ENCODE data around the gene PIAS2. TPM values are rescaled to one million over a fixed set of nuclear protein-coding genes. Genes with fewer than 3 reads are reported as not detected.
"Not testable (repeated sequence)": the region's sequence is repeated elsewhere in the genome, so short reads cannot be mapped to it uniquely, and the experiment has no call there.

The PIAS2 gene
- total RNA-seq, 1 donor from 2014 or later = 24.3 TPM

DNA sequence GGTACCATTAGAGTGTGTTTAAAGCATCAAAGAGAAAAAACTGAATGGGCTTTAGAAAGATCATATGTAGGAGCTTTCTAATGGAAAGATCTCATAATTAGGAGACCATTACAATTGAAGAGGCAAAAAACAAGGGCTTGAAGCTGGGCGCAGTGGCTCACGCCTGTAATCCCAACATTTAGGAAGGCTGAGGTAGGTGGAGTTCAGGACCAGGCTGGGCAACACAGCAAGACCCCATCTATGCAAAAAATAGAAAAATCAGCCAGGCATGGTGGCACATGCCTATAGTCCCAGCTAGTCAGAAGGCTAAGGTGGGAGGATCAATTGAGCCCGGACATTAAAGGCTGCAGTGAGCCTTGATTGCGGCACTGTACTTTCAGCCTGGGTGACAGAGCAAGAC, 59.0 kb downstream of the PIAS2 start:
- no peak for ATAC-seq
- intact Hi-C loops (cut with DNase I) = no loop called here
- no peak for DNase-seq (ENCODE audit: missing footprints)

DNA sequence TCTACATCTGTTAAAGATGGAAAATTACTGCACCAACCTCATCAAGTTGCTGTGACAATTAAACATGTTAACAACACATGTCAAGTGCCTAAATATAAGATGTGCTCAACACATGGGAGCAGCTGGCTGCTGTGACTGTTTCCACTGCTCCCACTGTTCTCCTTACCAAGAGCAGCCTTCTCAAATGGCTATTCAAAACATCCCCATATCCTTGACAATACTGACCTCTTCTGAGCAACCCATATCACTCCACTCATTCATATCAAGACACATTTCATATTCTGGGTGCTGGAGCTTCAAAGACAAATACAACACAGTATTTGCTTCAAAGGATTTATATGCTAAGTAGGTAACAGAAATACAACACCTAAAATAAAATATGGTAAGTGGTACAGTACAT, 60.3 kb downstream of the PIAS2 start:
- ATAC-seq = no peak
- no peak for DNase-seq (ENCODE audit: missing footprints)
- intact Hi-C loops (cut with DNase I) = no loop called here

- no peak for ATAC-seq
- DNase-seq (ENCODE audit: missing footprints) = no peak
- intact Hi-C loops (cut with DNase I) = no loop called here
Measured at GRCh38 chr18:46849007-46849406, 68.3 kb downstream of the PIAS2 start.

GRCh38 chr18:46843372-46843771, 73.9 kb downstream of the PIAS2 start:
- intact Hi-C loops (cut with DNase I) = no loop called here
- no peak for DNase-seq (ENCODE audit: missing footprints)
- no peak for ATAC-seq

- DNase-seq (ENCODE audit: missing footprints) = no peak
- intact Hi-C loops (cut with DNase I) = no loop called here
Measured at GRCh38 chr18:46842583-46842982, 74.7 kb downstream of the PIAS2 start.

GRCh38 chr18:46833899-46834298, 83.4 kb downstream of the PIAS2 start:
- no peak for DNase-seq (ENCODE audit: missing footprints)
- ATAC-seq = no peak
- intact Hi-C loops (cut with DNase I) = no loop called here

More at GRCh38 chr18:46842583-46842982, 74.7 kb downstream of the PIAS2 start:
- no peak for ATAC-seq

DNA sequence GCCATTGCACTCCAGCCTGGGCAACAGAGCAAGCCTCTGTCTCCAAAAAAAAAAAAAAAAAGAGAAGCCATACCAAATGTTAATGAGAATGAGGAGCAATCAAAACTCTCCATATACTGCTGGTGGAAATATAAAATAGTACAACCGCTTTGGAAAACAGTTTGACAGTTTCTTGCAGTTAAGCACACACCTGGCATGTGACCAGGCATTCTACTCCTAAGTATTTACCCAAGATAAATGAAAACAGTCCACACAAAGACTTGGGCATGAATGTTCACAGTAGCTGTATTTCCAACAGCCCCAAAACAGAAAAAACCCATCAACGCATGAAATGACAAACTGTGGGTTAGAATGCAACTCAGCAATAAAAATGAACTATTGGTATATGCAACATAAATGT, 84.5 kb downstream of the PIAS2 start:
- ATAC-seq = no peak
- intact Hi-C loops (cut with DNase I) = no loop called here
- no peak for DNase-seq (ENCODE audit: missing footprints)

GRCh38 chr18:46832422-46832821, 84.9 kb downstream of the PIAS2 start:
- intact Hi-C loops (cut with DNase I); ATAC-seq; DNase-seq (ENCODE audit: missing footprints): not testable (repeated sequence)

DNA sequence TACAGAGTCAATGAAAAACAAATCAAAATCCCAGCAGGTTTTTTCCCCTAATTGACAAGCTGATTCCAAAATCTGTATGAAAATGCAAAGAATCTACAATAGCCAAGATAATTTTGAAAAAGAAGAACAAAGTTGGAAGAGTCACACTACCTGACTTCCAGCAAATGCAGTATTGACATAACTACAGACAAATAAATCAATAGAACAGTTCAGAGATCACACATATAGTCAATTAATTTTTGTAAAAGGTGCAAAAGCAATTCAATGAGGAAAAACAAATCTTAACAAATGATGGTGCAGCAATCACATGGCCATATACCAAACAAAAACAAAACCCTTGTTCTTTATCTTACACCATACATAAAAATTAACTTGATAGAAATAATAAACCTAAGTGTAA, 85.9 kb downstream of the PIAS2 start:
- ATAC-seq = no peak
- intact Hi-C loops (cut with DNase I) = no loop called here
- DNase-seq (ENCODE audit: missing footprints) = no peak

- DNase-seq (ENCODE audit: missing footprints) = no peak
- intact Hi-C loops (cut with DNase I) = no loop called here
- no peak for ATAC-seq
Measured at GRCh38 chr18:46830633-46831032, 86.7 kb downstream of the PIAS2 start.

DNA sequence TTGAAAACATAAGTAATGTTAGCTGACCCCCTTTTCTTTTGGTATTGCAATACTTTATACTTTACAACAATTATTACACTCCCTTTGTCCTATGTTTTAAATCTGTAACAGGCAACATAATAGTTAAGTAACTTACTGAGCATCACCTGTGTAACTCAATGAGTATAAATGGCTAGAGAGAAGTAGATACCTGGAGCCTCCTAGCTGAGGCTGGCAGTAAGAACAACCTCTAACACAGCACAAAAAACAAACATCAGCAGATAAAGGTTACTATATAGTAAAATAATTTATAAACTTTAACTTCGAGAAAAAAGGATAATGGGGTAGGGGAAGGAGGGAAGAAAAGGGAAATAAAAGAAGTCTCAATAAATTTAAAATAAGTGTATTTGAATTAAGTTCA, 87.4 kb downstream of the PIAS2 start:
- intact Hi-C loops (cut with DNase I) = no loop called here
- ATAC-seq = no peak
- DNase-seq (ENCODE audit: missing footprints) = no peak

GRCh38 chr18:46829531-46829930, 87.8 kb downstream of the PIAS2 start:
- DNase-seq (ENCODE audit: missing footprints) = no peak
- intact Hi-C loops (cut with DNase I) = no loop called here
- ATAC-seq = no peak

DNA sequence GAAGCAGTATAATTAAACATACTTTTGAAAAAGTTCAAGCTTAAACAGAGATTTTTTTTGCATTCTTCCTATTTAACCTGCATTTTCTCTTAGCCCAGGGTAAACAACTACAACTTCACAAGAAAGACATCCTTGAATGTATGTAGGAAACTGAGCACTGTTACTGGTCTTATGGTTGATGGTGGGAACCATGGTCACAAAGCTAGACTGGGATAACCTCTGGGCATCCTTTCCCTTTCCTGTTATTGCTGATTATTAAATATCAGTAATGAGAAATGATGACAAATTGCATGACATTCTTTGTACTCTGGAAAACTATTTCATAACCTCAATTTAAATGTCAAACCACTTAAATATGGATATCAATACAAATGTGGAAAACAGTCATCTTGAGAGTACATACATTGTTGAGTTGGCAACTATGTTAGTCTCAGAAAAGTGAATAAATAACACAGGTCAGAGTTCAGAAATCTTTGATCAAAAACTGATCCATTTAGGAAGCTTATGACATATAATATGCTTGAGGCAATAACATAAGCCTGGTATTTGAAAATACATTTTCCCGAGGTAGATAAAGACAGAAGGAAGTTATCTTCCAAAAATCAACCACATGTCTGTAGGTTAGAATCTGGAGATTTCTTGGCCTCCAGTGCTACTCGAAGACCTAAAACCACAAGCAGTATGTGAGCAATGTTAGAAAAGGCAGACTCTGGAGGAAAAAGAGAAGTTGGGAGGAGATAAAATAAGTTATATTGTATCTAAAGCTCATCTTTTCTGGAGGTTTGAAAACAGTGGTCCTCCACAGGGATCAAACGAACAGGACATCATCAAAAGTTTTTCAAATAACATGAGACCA, 95.2 kb downstream of the PIAS2 start:
- DNase-seq (ENCODE audit: missing footprints) = no peak
- intact Hi-C loops (cut with DNase I) = no loop called here
- ATAC-seq = no peak

- ATAC-seq = peak; percentile 59
- DNase-seq (ENCODE audit: missing footprints) = no peak
Measured at GRCh38 chr18:46820863-46821262, 96.4 kb downstream of the PIAS2 start.

DNA sequence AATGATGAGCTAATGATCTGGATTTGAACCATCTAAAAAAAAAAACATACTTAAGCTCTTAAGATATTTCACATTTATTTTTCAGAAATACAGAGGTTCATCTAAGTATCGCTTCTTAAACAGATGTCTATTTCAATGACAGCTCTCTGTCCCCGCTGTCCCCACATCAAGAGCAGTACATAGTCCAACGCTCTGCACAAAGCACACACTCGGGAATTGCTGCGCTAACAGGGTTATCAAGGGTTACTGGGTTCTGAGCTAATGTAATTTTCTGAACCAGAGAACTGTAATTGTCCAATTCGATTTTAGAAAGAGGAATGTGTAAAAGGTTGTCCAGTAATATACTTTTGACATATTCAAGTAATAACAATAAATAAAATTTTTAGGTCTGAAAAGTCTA, 101.6 kb downstream of the PIAS2 start:
- intact Hi-C loops (cut with DNase I) = loop anchor here (10.0 kb wide), 1 partner anchor 51 kb away; no protein-coding TSS in a partner anchor
- DNase-seq (ENCODE audit: missing footprints) (no peak), ATAC-seq (no peak)

More at GRCh38 chr18:46820863-46821262, 96.4 kb downstream of the PIAS2 start:
- intact Hi-C loops (cut with DNase I) = no loop called here

DNA sequence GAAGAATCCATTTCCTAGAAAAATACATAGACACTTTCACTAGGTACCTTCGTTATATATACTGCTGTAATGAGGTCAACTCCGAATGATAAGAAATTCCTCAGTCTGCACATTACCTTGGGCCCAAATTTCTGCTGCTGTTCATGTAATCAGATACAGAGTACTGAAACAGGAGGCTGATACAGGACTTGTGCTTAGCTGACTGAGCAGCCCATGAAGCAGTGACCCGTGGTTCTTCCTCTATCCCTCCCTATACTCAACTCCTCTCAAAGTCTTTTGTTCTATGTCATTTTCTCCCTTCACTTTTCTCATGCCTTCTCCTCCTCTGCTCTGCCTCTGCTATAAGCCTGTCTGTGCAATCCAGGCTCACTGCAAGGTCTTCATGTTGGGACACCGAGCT, 102.9 kb downstream of the PIAS2 start:
- DNase-seq (ENCODE audit: missing footprints) = no peak
- intact Hi-C loops (cut with DNase I) = loop anchor here (10.0 kb wide), 1 partner anchor 50 kb away; no protein-coding TSS in a partner anchor
- ATAC-seq = no peak

- DNase-seq (ENCODE audit: missing footprints) (no peak), ATAC-seq (no peak)
- intact Hi-C loops (cut with DNase I) = loop anchor here (10.0 kb wide), 1 partner anchor 48 kb away; no protein-coding TSS in a partner anchor
Measured at GRCh38 chr18:46812311-46812710, 105.0 kb downstream of the PIAS2 start.

DNA sequence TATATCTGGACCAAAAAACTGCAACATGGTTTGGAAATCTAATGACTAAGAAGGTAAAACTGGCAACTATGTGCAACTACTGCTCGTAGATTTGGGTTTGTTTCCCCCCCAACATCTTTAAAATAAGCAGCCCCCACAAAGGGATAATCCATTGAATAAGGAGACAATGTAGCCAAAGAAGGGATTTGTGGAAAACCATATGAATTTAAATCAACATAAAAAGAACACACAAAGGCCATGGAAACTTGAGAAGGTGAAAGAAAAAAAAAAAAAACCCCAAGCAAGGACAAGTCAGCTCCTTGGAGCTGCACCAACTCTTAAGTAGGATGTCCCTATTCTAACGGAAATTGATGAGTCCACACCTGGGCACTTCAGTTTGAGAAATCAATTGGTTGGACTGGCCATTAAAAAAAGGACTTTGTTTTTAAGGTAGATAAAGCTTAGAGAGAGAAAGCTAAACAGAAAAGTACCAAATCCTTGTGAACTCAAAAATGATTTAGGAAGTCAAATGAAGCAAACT, 106.8 kb downstream of the PIAS2 start:
- ATAC-seq = no peak
- intact Hi-C loops (cut with DNase I) = loop anchor here (10.0 kb wide), 1 partner anchor 46 kb away; no protein-coding TSS in a partner anchor
- no peak for DNase-seq (ENCODE audit: missing footprints)

GRCh38 chr18:46809145-46809544, 108.2 kb downstream of the PIAS2 start:
- ATAC-seq = no peak
- no peak for DNase-seq (ENCODE audit: missing footprints)
- intact Hi-C loops (cut with DNase I) = no loop called here

DNA sequence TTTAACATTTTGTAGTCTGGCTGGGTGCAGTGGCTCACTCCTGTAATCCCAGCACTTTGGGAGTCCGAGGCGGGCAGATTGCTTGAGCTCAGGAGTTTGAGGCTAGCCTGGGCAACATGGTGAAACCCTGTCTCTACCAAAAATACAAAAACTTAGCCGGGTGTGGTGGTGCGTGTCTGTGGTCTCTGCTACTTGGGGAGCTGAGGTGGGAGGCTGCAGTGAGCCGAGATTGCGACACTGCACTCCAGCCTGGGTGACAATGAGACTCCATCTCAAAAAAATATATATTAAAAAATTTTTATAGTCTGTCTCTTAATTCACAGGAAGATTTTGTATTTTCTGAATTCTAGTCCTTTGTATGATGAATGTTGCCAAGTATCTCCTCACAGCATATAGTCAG, 121.4 kb downstream of the PIAS2 start:
- intact Hi-C loops (cut with DNase I); ATAC-seq; DNase-seq (ENCODE audit: missing footprints): not testable (repeated sequence)

Measured in Right ventricle myocardium inferior (tissue), 1 donor.